HG03520 (cell line): ENCODE data around the gene NOVA2.

Experiments used
- ATAC-seq: cut with Tn5 transposase; IDR thresholded peaks from one replicate; pipeline ENCODE4 v1.9.1; 2021; ENCODE audit warnings: mild to moderate bottlenecking, moderate library complexity; ENCODE audit not compliant: unreplicated experiment

The NOVA2 gene

DNA sequence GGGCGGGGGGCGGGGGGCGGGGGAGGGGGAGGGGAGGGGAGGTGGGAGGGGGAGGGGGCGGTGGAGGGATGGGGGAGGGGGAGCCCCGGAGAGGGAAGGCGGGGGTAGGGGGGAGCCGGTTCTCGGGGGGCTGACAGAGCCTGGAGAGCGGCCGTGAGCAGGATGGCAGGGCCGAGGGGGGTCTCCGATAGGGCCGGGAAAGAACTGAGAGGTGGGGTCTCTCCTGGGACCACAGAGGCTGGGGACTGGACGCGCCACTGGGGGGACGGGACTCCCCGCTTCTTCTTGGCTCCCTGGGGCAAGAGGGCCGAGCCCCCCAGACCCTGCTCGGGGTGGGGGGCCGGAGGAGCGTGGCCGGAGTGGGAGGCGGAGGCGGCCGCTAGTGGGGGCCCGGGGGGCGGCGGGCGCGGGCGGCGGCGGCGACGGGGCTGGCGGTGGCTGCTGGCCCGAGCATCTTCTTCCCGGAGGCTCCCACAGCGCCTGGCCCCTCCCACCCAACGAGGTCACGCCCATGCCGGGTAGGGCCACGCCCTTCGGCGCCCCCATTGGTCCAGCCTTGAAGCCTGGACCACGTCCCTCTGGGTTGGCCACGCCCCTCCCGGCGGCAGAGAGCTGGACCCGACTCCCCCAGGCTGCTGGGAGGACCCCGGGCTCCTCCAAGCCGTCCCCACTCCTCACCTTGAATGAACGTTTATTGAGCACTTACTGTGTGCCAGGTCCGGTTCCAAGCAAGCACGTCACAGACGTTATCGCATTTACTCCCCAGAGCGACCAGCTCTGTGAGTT is at the start of gene NOVA2:
Gene NOVA2, minus strand, starts transcription at position 313 of the 786 bp plus-strand sequence. CDS start 514 bp downstream, outside the sequence.
- ATAC-seq = no peak

GRCh38 chr19:46023311-46023779 is 49.7 kb upstream of the NOVA2 start:
- ATAC-seq = no peak

DNA sequence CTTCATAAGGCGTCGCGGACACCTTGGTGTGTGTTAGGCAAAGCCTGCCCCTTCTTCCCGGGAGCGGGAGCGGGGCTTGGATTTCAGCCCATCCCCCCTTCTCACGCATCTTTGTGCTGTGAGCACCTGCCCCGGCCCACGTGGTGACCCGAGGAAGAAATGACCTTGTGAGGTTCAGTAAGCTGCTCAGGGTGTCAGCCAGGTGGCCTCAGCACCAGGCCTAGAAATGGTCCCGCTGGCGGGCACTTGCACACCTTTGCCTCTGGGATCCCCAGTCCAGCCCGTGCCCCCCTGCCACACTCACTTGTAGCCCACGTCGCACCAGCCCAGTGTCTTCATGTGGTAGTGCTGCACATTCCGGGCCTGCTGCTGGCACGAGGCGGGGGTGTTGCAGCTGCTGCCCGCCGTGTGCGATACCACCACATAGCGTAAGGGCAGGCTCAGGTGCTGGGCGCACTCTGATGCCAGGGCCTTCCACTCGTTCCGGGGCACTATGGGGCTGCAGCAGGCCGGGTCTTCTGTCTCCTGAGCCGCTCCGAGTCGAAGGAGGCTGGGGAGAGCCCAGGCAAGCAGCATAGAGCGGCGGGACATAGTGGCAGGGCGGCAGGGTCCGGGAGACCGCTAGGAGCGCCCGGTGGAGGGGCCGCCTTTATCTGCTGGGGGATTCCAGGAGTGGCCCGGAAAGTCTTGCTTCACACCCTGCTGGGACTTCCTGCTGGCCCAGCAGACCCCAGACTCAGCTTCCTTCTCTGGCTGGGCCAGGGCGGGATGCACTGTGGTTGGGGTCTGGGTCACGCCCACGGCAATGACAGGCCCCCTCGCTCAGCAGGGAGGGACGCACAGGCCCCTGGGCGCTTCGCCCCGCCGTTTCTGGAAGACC is 49.0 kb upstream of the NOVA2 start, which contains the start of gene PGLYRP1:
Gene PGLYRP1, minus strand, starts transcription at position 623 of the 880 bp plus-strand sequence. Its CDS starts 32 bp downstream, at position 591.
- ATAC-seq = no peak

- ATAC-seq = no peak
Observed at GRCh38 chr19:46022061-46022430, 48.4 kb upstream of the NOVA2 start.

- no peak for ATAC-seq
Observed at GRCh38 chr19:46021531-46022041, 47.9 kb upstream of the NOVA2 start.

GRCh38 chr19:46020819-46021125 is 47.1 kb upstream of the NOVA2 start:
- no peak for ATAC-seq

DNA sequence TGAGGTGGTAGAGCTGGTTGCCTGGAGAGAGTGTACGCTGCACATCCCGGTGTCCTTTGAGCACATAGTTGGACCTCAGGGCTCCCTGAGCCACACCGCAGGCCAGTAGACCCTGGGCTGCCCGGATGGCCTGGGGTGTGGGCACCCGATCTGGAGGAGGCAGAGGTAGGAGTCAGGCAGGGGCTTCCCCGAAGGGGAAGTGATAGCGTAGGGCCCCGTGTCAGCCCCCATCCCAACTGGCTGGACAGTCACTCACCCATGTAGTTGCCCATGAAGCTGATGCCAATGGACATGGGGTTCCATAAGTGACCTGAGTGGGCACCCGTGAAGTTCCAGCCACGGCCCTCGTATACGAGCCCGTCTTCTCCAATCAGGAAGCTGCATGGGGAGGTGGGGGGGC is 45.6 kb upstream of the NOVA2 start:
- no peak for ATAC-seq

DNA sequence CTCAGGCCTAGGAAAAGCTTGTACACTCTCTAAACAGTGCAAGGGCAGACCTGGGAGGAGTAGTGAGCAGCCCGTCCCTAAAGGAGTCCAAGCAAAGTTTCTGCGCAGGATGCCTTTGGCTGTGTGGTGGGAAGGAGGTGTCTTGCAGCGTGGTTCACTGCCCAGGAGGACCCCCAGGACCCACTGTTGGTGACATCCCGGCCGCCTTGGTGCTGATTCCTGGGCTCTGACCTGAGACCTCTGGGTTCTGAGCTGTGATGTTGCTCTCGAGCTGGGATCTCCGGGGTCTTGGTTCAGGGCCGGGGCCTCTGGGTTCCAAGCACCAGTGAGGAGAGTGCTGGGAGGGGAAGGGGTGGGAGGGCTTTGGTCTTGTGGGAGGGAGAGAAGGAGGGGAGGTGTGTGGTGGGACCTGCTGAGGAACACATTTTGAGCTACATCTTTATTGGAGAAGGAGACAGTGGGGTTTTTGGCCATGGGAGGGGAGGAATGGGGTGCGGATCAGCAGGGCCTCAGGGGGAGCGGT is 45.1 kb upstream of the NOVA2 start:
- ATAC-seq = no peak

DNA sequence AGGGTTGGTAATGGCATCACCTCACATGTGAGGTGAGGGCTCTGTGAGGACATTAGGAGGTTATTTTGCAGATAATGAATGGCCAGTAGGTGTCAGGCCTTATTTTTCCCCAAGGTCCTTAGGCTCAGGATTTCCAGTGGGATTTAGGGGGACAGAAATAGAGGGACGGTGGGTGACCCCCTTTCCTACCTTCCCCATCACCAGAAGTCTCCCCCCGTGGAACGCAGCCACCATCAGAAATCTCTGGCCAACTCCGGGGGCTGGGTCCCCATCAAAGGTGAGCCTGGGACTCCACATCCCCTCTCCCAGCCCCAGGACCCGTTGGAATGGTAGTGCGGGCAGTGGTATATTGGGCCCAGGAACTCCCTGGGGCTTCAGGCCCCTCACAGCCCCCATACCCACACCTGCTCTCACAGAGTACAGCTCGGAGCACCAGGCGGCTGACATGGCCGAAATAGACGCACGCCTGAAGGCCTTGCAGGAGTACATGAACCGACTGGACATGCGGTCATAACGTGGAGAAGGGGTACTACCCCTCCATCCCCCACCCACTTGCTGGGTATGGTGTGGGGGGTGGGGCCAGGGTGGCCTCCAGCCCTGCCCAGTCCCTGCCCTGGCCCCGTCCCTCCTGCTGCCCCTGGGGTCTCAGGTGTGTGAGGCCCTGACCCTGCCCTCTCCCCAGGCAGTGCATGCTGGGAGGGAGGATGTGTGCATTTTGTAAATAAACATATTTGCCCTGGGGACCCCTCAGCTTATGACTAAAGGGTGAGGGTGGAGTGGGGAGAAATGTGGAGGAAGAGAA is 44.4 kb upstream of the NOVA2 start:
- ATAC-seq = no peak

GRCh38 chr19:46017095-46017429 is 43.4 kb upstream of the NOVA2 start:
- no peak for ATAC-seq

- no peak for ATAC-seq
Observed at GRCh38 chr19:46016426-46017094, 42.9 kb upstream of the NOVA2 start.

- ATAC-seq = no peak
Observed at GRCh38 chr19:46015687-46016425, 42.2 kb upstream of the NOVA2 start.

DNA sequence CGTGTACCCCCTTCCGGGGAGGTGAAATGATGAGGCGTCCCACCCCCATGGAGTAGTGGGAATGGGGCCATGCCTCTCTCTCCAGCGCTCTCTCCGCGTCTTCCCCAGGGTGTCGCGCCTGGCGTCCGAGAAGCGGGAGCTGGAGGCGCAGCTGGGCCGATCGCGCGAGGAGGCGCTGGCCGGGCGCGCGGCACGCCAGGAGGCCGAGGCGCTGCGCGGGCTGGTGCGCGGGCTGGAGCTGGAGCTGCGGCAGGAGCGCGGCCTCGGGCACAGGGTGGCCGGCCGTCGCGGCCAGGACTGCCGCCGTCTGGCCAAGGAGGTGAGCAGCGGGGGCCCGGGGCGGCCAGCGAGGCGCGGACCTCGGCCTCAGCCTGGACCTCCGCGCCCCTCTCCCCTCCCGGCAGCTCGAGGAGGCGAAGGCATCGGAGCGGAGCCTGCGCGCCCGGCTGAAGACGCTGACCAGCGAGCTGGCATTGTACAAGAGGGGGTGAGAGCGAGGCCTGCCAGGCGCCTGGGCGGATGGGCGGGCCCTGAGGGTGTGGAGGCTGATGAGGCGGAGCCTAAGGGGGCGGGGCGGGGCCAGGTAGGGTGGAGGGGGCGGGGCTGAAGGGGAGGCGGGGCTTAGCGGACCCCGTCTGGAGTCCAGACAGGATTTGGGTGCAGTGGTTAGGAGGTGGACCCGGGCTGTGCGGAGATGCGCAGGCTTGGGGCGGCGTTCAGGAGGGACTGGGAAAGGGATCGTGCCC is 41.4 kb upstream of the NOVA2 start:
- ATAC-seq = no peak

DNA sequence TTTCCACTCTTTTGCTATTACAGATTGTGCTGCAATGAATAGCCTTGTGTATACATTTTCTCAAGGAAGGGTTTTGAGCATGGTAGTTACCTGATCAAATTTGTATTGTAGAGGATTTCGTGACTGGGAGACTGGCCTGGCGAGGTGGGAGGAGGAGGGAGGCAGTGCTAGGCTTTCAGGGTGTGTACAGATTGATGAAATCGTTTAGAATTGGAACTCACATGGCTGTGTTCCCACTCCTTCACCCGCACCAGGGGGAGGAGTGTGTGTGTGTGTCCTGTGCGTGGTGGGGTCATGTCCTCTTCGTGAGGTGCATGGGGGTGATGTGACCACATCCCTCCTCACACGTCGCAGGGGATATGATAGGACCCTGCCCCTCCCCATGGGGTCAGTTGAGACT is 40.9 kb upstream of the NOVA2 start:
- no peak for ATAC-seq

DNA sequence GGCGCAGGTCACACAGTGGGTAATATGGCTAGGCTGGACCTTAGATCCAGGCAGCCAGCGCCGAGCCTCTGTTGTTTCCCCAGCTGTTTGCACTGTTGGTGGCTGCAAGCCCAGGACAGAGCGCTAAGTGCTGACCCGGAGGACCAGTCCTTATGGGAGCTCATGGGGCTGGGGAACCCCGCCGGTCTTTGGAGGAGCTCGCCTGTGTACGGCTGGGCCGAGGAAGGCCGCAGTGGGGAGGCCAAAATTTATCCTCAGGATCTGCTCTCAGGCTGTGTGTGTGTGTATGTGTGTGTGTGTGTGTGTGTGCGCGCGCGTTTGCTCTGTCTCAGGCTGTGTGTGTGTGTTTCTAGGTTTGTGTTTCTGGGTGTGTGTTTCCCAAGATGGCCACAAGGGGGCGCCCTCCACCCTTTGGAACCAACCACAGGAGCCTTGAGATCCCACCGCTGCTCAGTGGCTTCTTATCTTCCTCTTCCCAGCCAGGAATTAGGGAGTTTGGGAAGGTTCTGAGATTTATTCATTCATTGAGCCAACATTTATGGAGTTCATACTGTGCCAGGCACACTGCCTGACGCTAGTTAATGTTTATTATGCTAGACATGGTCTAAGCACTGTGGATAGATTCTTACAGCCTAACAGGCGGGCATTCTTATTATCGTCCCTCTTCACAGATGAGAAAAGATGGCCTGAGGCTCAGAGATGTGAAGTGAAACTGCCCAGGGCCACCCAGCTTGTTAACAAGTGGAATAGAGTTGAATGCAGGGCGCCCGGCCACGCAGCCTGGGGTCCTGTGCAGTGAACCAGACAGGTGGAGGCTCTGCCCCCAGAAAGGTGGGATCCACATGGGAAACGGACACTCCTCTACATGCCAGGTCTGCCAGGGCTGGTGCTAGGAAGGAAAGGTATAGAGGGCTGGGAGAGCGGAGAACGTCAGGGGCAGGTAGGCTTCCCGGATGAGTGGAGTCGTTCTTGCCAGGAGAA is 36.2 kb upstream of the NOVA2 start:
- no peak for ATAC-seq

GRCh38 chr19:46006411-46006810 is 32.7 kb upstream of the NOVA2 start:
- no peak for ATAC-seq

GRCh38 chr19:46002678-46003275 is 29.1 kb upstream of the NOVA2 start:
- ATAC-seq = no peak
